Activated CD4-positive, alpha-beta T cell treated with anti-CD3 and anti-CD28 coated beads, Interleukin-2, amount 10 ng/mL, durations not matched to agents 24 days and 14 days (primary cell): ENCODE results near the gene STARD5. TPM values are rescaled to one million over a fixed set of nuclear protein-coding genes. Genes with fewer than 3 reads are reported as not detected.

Experiments
- DNase-seq: peaks from one replicate; pipeline ENCODE4 v3.0.0; 2022
- H3K27ac Mint-ChIP-seq: one replicate; pipeline ENCODE4 v1.8.0; 2022; ENCODE audit warnings: mild to moderate bottlenecking, mixed read lengths
- H3K27me3 Mint-ChIP-seq: one replicate; pipeline ENCODE4 v1.8.0; 2022; ENCODE audit warnings: mixed read lengths
- H3K36me3 Mint-ChIP-seq: one replicate; pipeline ENCODE4 v1.8.0; 2022; ENCODE audit warnings: low read depth, mild to moderate bottlenecking, mixed read lengths
- H3K4me1 Mint-ChIP-seq: one replicate; pipeline ENCODE4 v1.8.0; 2021; ENCODE audit warnings: mixed read lengths
- H3K4me3 Mint-ChIP-seq: one replicate; pipeline ENCODE4 v1.8.0; 2022; ENCODE audit warnings: mild to moderate bottlenecking, moderate library complexity, mixed read lengths
- H3K9me3 Mint-ChIP-seq: one replicate; pipeline ENCODE4 v1.8.0; 2021; ENCODE audit warnings: mixed read lengths
- intact Hi-C: fragments of 100-400 bp; cut with micrococcal nuclease; formaldehyde crosslinking; loops from one replicate; pipeline ENCODE4 v1.15.1; 2023
- total RNA-seq: library from RNA; stranded (reverse); gene quantifications from 2 replicates; pipeline ENCODE4 v1.2.3, GENCODE V29; 2022

The STARD5 gene
- total RNA-seq, 1 donor from 2014 or later: 5.8 TPM

- H3K4me1 Mint-ChIP-seq: no peaks in the 10 kb centered on the region
- no peaks in the 10 kb centered on the region for H3K36me3 Mint-ChIP-seq
- no peak overlapping the region for H3K27ac Mint-ChIP-seq
- no peaks in the 10 kb centered on the region for H3K27me3 Mint-ChIP-seq
- no peak overlapping the region for H3K4me3 Mint-ChIP-seq
- no peaks in the 10 kb centered on the region for H3K9me3 Mint-ChIP-seq
- no peak for DNase-seq
- intact Hi-C loops: no loop called here
Observed at GRCh38 chr15:81347910-81348309, 24.0 kb upstream of the STARD5 start.

DNA sequence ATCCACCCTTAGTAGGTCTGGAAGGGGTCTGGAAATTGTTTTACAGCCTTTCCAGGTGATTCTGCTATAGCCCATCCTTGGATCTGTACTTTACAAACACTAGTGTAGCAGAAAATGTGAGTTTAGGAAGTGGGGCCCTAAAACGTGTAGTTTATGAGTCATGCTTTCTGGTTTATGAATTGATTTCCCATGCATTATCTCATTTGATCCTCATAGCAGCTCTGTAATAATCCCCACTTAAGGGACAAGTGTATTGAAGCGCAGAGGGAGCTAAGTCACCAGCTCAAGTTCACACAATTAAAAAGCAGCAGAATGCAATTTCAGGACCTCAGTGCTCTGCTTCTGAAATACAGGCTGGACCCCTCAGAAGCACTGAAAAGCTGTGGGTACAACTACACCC lies 22.7 kb upstream of the STARD5 start:
- no peaks in the 10 kb centered on the region for H3K9me3 Mint-ChIP-seq
- H3K4me3 Mint-ChIP-seq: no peak overlapping the region
- H3K27me3 Mint-ChIP-seq: no peaks in the 10 kb centered on the region
- no peak overlapping the region for H3K27ac Mint-ChIP-seq
- intact Hi-C loops: no loop called here
- no peaks in the 10 kb centered on the region for H3K4me1 Mint-ChIP-seq
- DNase-seq: no peak
- no peaks in the 10 kb centered on the region for H3K36me3 Mint-ChIP-seq

DNA sequence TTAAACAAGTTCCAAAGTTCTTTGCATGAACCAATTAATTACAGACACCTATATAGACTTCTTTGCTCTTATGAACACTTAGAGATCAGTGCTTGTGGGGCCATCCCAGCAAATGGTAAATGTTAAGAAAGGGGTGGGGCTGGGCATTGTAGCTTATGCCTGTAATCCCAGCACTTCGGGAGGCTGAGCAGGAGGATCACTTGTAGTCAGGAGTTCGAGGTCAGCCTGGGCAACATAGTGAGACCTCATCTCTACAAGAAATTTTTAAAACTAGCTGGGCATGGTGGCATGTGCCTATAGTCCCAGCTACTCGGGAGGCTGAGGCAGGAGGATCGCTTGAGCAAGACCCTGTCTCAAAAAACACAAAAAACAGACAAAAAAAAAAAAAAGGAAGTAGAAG lies 19.4 kb upstream of the STARD5 start:
- Mint-ChIP-seq H3K9me3 (no peaks in the 10 kb centered on the region), H3K4me1 (no peaks in the 10 kb centered on the region), H3K27ac (no peak overlapping the region), H3K4me3 (no peak overlapping the region), H3K36me3 (no peaks in the 10 kb centered on the region), H3K27me3 (peaks cover 8% of the 10 kb centered on the region)
- DNase-seq: peak; percentile 19
- intact Hi-C loops: no loop called here

DNA sequence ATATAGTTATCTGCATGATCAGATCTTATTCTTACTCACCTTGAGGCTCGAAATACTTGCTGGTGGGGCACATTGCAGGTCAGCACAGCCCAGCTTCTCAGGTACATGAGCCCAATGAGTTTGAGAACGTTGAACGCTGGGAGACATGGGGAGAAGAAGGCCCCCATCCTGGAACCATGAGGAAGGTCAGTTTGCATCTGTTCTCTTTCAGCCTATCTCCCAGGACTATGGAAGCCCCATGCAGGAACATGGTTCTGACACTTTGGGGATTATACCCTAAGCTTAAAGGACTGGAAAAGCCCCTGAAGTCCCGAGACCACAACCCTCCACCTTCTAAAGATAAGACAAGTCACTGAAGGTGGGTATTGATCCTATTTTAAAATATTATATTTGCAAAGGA lies 17.4 kb upstream of the STARD5 start:
- Mint-ChIP-seq H3K4me3 (no peak overlapping the region), H3K4me1 (peaks cover 3% of the 10 kb centered on the region), H3K36me3 (no peaks in the 10 kb centered on the region), H3K27me3 (peaks cover 8% of the 10 kb centered on the region), H3K9me3 (no peaks in the 10 kb centered on the region), H3K27ac (no peak overlapping the region)
- intact Hi-C loops: no loop called here
- DNase-seq: no peak

- intact Hi-C loops: loop anchor here (10.0 kb wide), 1 partner anchor 175 kb away; no protein-coding TSS in a partner anchor
- no peaks in the 10 kb centered on the region for H3K36me3 Mint-ChIP-seq
- no peaks in the 10 kb centered on the region for H3K9me3 Mint-ChIP-seq
- H3K4me1 Mint-ChIP-seq: peaks cover 3% of the 10 kb centered on the region
- peaks cover 8% of the 10 kb centered on the region for H3K27me3 Mint-ChIP-seq
- H3K4me3 Mint-ChIP-seq: no peak overlapping the region
- no peak for DNase-seq
- no peak overlapping the region for H3K27ac Mint-ChIP-seq
Observed at GRCh38 chr15:81339851-81340250, 15.9 kb upstream of the STARD5 start.

GRCh38 chr15:81339321-81339720 lies 15.4 kb upstream of the STARD5 start:
- H3K27me3 Mint-ChIP-seq: peaks cover 8% of the 10 kb centered on the region
- DNase-seq: no peak
- H3K27ac Mint-ChIP-seq: no peak overlapping the region
- H3K4me3 Mint-ChIP-seq: no peak overlapping the region
- no peaks in the 10 kb centered on the region for H3K36me3 Mint-ChIP-seq
- intact Hi-C loops: loop anchor here (10.0 kb wide), 1 partner anchor 175 kb away; no protein-coding TSS in a partner anchor
- no peaks in the 10 kb centered on the region for H3K9me3 Mint-ChIP-seq
- H3K4me1 Mint-ChIP-seq: peaks cover 3% of the 10 kb centered on the region

DNA sequence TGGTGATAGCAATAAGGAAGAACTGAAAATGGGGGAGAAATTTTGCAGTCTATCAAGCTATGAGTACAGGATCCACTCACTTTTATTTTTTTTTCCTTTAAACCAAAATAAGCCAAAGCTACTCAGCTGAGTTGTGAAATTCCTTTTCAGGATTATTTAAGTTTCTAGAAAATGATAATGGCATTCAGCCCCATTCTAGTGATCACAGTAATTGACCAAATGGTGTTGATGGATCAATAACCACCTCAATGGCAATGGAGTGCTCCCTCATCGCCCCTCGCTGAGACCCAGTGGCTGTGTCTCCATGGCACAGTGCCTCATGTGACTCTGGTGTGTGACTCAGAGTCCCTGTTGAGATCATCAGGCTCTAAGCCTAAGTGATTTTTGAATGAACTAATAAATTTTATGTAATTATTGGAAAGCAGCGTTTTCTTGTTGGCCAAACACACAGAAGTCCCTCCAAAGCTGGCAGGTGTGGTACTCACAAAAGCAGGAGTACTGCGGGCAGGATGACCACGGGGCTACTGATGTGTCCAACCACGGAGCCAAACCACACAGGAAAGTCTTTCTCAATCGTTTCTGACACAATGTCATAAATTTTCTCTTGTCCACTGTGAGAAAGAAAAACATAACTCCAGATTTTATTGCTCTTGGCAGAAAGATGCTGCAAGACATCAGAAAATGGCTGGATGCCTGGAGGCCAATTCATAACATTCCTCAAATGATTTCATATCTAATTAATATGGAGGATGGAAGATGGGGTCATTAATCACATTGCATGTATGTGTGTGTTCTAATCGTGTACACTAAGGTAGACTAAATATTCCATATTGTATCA lies 14.4 kb upstream of the STARD5 start:
- no peak overlapping the region for H3K27ac Mint-ChIP-seq
- H3K4me1 Mint-ChIP-seq: peaks cover 3% of the 10 kb centered on the region
- no peaks in the 10 kb centered on the region for H3K9me3 Mint-ChIP-seq
- DNase-seq: no peak
- no peak overlapping the region for H3K4me3 Mint-ChIP-seq
- no peaks in the 10 kb centered on the region for H3K36me3 Mint-ChIP-seq
- intact Hi-C loops: loop anchor here (10.0 kb wide), 1 partner anchor 174 kb away; no protein-coding TSS in a partner anchor
- peaks cover 8% of the 10 kb centered on the region for H3K27me3 Mint-ChIP-seq

DNA sequence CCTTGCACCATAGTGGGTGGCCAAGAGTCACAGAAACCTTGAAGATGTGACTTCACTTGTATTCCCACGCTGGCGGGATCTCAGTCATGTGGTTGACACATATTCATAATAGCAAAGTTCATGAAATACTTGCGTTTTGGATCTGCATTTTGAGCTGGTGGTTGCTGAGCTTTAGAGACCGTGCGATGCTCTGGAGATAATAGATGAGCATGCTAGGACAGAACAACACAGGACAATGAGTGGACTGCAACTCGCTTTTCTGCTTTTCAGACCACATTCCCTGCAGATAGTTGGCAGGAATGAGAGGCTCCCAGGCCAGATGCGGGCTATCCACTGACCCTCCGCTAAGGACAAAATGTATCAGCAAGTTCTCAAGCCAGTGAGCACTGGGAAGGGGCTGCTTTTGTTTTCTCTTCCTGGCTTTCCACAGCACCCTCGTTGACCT lies 13.8 kb upstream of the STARD5 start:
- Mint-ChIP-seq H3K9me3 (no peaks in the 10 kb centered on the region), H3K27me3 (peaks cover 8% of the 10 kb centered on the region), H3K27ac (no peak overlapping the region), H3K36me3 (no peaks in the 10 kb centered on the region), H3K4me1 (peaks cover 3% of the 10 kb centered on the region), H3K4me3 (no peak overlapping the region)
- intact Hi-C loops: loop anchor here (10.0 kb wide), 1 partner anchor 173 kb away; no protein-coding TSS in a partner anchor
- DNase-seq: no peak

- intact Hi-C loops: loop anchor here (10.0 kb wide), 1 partner anchor 172 kb away; no protein-coding TSS in a partner anchor
Observed at GRCh38 chr15:81337241-81337640, 13.3 kb upstream of the STARD5 start.

GRCh38 chr15:81336568-81336967 lies 12.6 kb upstream of the STARD5 start:
- H3K4me3 Mint-ChIP-seq: no peak overlapping the region
- no peaks in the 10 kb centered on the region for H3K36me3 Mint-ChIP-seq
- intact Hi-C loops: loop anchor here (1.0 to 10.0 kb wide), 2 partner anchors 61 to 172 kb away; no protein-coding TSS in a partner anchor
- H3K27me3 Mint-ChIP-seq: peaks cover 8% of the 10 kb centered on the region
- DNase-seq: peak; percentile 75
- peaks cover 3% of the 10 kb centered on the region for H3K4me1 Mint-ChIP-seq
- H3K9me3 Mint-ChIP-seq: no peaks in the 10 kb centered on the region
- H3K27ac Mint-ChIP-seq: no peak overlapping the region

More at GRCh38 chr15:81337241-81337640, 13.3 kb upstream of the STARD5 start:
- peaks cover 3% of the 10 kb centered on the region for H3K4me1 Mint-ChIP-seq
- H3K27me3 Mint-ChIP-seq: peaks cover 8% of the 10 kb centered on the region
- no peak overlapping the region for H3K4me3 Mint-ChIP-seq
- H3K27ac Mint-ChIP-seq: no peak overlapping the region
- no peaks in the 10 kb centered on the region for H3K36me3 Mint-ChIP-seq
- DNase-seq: no peak
- H3K9me3 Mint-ChIP-seq: no peaks in the 10 kb centered on the region

DNA sequence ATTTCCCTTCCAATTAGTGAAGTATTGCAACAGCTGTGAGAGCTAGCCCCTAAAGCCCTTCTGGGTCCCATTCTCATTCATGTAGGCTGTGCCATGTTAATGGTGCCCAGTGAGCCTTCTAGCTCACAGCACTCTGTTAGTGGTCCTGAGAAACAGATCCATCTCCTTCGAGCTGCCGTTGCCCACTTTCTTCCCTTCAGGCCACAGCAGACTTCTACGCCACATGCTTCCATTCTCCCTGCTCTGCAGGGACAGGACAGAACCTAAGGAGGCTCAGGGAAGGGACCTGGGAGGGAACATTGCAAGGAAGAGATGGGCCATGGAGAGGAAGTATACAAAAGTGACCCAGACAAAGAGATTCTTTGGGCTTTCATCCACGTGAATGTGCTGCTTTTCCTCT lies 11.7 kb upstream of the STARD5 start:
- Mint-ChIP-seq H3K4me1 (peaks cover 7% of the 10 kb centered on the region), H3K27me3 (peaks cover 1% of the 10 kb centered on the region), H3K27ac (no peak overlapping the region), H3K9me3 (no peaks in the 10 kb centered on the region), H3K36me3 (no peaks in the 10 kb centered on the region), H3K4me3 (no peak overlapping the region)
- no peak for DNase-seq
- intact Hi-C loops: loop anchor here (1.0 to 10.0 kb wide), 2 partner anchors 60 to 171 kb away; no protein-coding TSS in a partner anchor

DNA sequence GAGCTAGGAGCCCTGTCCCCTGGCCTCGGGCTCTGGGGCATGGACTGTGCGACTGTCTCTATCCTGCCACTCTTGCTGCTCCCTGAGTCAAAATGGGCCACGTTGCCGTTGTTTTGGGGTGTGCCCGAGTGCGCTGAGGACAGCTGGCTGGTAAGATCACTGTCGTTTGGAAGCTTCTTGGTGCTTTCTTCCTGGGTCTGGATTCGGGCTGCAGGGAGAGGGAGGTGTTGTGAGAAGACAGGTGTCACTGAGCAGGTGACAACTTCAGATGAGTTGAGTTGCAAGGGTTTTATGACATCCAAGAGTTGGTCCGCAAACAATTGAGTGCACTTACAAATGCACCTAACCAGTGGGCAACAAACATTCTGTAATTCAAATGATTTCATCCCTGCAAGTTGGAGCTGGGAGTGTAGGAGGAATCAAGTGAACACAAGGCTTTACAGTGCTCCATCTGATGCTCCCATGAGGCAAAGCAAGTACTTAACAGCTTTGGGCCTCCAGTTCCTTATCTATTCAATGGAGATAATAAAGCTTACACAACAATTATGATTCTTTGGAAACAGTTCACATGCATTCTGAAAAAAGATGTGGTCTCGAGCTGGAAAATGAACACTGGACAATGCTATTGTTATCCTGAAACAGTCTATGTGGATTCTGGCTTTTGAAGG lies 11.0 kb upstream of the STARD5 start:
- Mint-ChIP-seq H3K4me1 (peaks cover 8% of the 10 kb centered on the region), H3K9me3 (no peaks in the 10 kb centered on the region), H3K36me3 (no peaks in the 10 kb centered on the region), H3K27ac (no peak overlapping the region), H3K27me3 (no peaks in the 10 kb centered on the region), H3K4me3 (no peak overlapping the region)
- intact Hi-C loops: loop anchor here (10.0 kb wide), 1 partner anchor 170 kb away; no protein-coding TSS in a partner anchor
- no peak for DNase-seq

DNA sequence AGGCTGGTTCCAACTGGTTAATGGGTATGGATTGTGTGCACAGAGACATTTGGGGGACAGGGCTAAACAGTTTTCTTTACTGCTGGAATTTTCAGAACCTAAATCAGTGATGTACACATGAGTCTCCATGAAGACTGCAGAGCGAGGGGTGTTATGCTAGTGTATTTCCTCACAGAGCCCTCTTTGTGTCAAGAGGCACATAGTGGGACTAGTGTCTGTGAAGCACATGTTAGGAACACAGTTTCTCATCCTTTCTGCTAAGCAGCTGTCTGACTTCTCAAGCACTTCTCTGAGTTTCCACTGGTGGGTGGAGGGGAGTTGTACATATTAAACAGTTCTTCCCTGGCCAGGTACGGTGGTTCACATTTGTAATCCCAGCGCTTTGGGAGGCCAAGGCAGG lies 9.4 kb upstream of the STARD5 start:
- Mint-ChIP-seq H3K4me3 (no peak overlapping the region), H3K27me3 (no peaks in the 10 kb centered on the region), H3K27ac (no peak overlapping the region), H3K4me1 (peaks cover 8% of the 10 kb centered on the region), H3K9me3 (no peaks in the 10 kb centered on the region), H3K36me3 (no peaks in the 10 kb centered on the region)
- no peak for DNase-seq
- intact Hi-C loops: loop anchor here (10.0 kb wide), 1 partner anchor 169 kb away; no protein-coding TSS in a partner anchor

DNA sequence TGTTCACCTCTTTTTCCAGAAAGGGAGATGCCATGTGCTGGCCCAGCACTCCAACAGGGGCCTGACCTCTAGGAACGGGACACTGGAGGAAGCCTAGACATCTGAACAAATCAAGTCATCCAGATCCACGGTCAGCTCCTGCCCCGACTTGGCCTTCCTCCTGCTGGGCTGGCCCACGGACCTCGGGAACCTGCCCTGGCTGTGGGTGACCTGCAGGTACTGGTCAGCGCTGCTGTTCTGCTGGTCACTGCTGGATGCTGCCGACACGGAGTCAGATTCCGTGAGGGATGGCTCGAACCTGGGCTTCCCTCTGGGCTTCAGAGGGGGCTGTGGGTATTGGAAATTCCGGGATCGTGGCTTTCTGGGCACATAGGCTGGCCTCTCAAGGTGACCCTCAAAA lies 8.4 kb upstream of the STARD5 start:
- no peak for DNase-seq
- no peak overlapping the region for H3K27ac Mint-ChIP-seq
- H3K36me3 Mint-ChIP-seq: no peaks in the 10 kb centered on the region
- H3K4me3 Mint-ChIP-seq: no peak overlapping the region
- H3K9me3 Mint-ChIP-seq: no peaks in the 10 kb centered on the region
- intact Hi-C loops: loop anchor here (10.0 kb wide), 1 partner anchor 168 kb away; no protein-coding TSS in a partner anchor
- peaks cover 12% of the 10 kb centered on the region for H3K4me1 Mint-ChIP-seq
- H3K27me3 Mint-ChIP-seq: no peaks in the 10 kb centered on the region
